Measurements from ENCODE around the gene TMEM259.

TMEM259 gene

GRCh38 chr19:1004204-1004802 is 16.6 kb downstream of the TMEM259 start:
- peaks cover 22% of the 10 kb centered on the region for H3K27me3 ChIP-seq (ENCODE audit: insufficient read depth, poor library complexity, severe bottlenecking)
- DNase-seq (ENCODE audit: low read depth in 1 of 2, low spot score in 1 of 2), result no peak
- TF ChIP-seq CTCF (IDR thresholded peaks at IDR 0.05; ENCODE audit: insufficient read depth, low read length), result no peak
- H3K4me3 ChIP-seq (replicated peaks; ENCODE audit: insufficient read depth, low read length), result no peak overlapping the region
- no peak overlapping the region for H3K27ac ChIP-seq (replicated peaks)

- Histone ChIP-seq H3K27me3 (ENCODE audit: insufficient read depth, poor library complexity, severe bottlenecking) (peaks cover 29% of the 10 kb centered on the region), H3K27ac (replicated peaks) (no peak overlapping the region), H3K4me3 (replicated peaks; ENCODE audit: insufficient read depth, low read length) (no peak overlapping the region)
- TF ChIP-seq GABPA (IDR thresholded peaks at IDR 0.05; ENCODE audit: low read depth) (no peak), REST (IDR thresholded peaks at IDR 0.05; ENCODE audit: insufficient replicate concordance, low read depth) (no peak), SPI1 (IDR thresholded peaks at IDR 0.05; ENCODE audit: borderline replicate concordance, low read depth) (no peak), POLR2AphosphoS5 (IDR thresholded peaks at IDR 0.05; ENCODE audit: low read depth) (no peak), CTCF (IDR thresholded peaks at IDR 0.05; ENCODE audit: insufficient read depth, low read length) (no peak)
- no peak for DNase-seq (ENCODE audit: low read depth in 1 of 2, low spot score in 1 of 2)
These were observed 17.6 kb downstream of the TMEM259 start for GRCh38 chr19:1003283-1003682.

GRCh38 chr19:1002600-1002999 is 18.3 kb downstream of the TMEM259 start:
- H3K27ac ChIP-seq (replicated peaks), result no peak overlapping the region
- peaks cover 34% of the 10 kb centered on the region for H3K27me3 ChIP-seq (ENCODE audit: insufficient read depth, poor library complexity, severe bottlenecking)
- TF ChIP-seq GABPA (IDR thresholded peaks at IDR 0.05; ENCODE audit: low read depth), result no peak
- H3K4me3 ChIP-seq (replicated peaks; ENCODE audit: insufficient read depth, low read length), result no peak overlapping the region
- DNase-seq (ENCODE audit: low read depth in 1 of 2, low spot score in 1 of 2), result no peak

GRCh38 chr19:1001538-1002166 is 19.3 kb downstream of the TMEM259 start:
- Histone ChIP-seq H3K27me3 (ENCODE audit: insufficient read depth, poor library complexity, severe bottlenecking) (peaks cover 43% of the 10 kb centered on the region), H3K4me3 (replicated peaks; ENCODE audit: insufficient read depth, low read length) (no peak overlapping the region), H3K27ac (replicated peaks) (no peak overlapping the region)
- DNase-seq (ENCODE audit: low read depth in 1 of 2, low spot score in 1 of 2), result peak in 1 of 2 experiments; percentile 44
- no peak for TF ChIP-seq REST (IDR thresholded peaks at IDR 0.05; ENCODE audit: insufficient replicate concordance, low read depth)
- peak; percentile 76 for TF ChIP-seq CTCF (IDR thresholded peaks at IDR 0.05; ENCODE audit: insufficient read depth, low read length)
- no peak for TF ChIP-seq GABPA (IDR thresholded peaks at IDR 0.05; ENCODE audit: low read depth)
